ENCODE results near the gene TMEM132C. TPM values are rescaled to one million over a fixed set of nuclear protein-coding genes. Genes with fewer than 3 reads are reported as not detected.

Gene TMEM132C
- total RNA-seq, 1 experiment from 2014 or later: not detected

DNA sequence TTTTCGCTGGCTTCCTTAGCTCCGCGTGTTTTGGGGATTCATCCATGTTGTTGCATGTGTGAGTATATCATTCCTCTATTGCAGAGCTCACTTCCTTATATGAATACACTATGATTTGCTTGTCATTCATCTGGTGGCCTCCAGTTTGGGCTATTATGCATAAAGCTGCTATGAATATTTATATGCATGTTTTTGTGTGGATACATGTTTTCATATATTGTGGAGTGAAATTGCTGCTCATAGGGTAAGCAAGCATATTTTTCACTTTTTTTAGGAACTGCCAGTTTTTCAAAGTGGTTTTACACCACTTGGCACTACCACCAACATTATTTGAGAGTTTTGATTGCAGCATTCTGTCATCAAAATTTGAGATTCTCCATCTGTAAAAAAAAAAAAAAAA lies 190.0 kb downstream of the TMEM132C start (continued):
- TF ChIP-seq, protein P1, sequence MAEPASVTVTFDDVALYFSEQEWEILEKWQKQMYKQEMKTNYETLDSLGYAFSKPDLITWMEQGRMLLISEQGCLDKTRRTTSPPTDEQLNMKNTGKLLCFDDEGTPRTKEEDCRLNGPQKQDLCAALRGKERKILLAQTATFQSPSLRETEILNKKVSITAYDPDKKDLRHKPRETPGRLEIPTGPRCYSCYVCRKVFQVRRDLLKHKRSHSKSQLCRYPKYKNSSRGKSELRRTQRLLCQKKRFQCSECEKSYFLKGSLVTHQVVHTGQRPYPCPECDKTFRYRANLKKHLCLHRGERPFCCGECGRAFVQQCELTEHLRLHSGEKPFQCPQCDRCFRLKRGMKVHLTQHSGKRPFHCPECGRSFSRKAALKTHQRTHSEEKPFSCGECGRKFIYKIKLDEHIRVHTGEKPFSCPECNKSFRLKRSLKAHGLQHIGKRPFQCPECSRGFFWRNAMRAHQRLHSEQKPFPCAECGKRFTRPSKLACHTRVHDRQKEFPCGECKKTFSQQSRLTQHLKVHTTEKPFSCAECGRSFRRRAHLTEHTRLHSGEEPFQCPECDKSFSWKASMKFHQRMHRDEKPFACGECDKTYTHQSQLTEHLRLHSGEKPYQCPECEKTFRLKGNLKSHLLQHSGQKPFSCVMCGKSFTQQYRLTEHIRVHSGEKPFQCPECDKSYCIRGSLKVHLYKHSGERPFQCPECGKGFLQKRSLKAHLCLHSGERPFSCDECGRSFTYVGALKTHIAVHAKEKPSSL (CRISPR knock-in tag; conservative IDR thresholded peaks at IDR 0.05): no peak
- TF ChIP-seq, protein P2, sequence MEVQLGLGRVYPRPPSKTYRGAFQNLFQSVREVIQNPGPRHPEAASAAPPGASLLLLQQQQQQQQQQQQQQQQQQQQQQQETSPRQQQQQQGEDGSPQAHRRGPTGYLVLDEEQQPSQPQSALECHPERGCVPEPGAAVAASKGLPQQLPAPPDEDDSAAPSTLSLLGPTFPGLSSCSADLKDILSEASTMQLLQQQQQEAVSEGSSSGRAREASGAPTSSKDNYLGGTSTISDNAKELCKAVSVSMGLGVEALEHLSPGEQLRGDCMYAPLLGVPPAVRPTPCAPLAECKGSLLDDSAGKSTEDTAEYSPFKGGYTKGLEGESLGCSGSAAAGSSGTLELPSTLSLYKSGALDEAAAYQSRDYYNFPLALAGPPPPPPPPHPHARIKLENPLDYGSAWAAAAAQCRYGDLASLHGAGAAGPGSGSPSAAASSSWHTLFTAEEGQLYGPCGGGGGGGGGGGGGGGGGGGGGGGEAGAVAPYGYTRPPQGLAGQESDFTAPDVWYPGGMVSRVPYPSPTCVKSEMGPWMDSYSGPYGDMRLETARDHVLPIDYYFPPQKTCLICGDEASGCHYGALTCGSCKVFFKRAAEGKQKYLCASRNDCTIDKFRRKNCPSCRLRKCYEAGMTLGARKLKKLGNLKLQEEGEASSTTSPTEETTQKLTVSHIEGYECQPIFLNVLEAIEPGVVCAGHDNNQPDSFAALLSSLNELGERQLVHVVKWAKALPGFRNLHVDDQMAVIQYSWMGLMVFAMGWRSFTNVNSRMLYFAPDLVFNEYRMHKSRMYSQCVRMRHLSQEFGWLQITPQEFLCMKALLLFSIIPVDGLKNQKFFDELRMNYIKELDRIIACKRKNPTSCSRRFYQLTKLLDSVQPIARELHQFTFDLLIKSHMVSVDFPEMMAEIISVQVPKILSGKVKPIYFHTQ (CRISPR knock-in tag; IDR thresholded peaks at IDR 0.05): no peak
- TF ChIP-seq TCF7 (CRISPR knock-in tag; IDR thresholded peaks at IDR 0.05; ENCODE audit: low read depth) (no peak), NR2C2 (CRISPR knock-in tag; IDR thresholded peaks at IDR 0.05) (no peak), GTF2I (CRISPR knock-in tag; conservative IDR thresholded peaks at IDR 0.05) (no peak), ZNF263 (CRISPR knock-in tag; IDR thresholded peaks at IDR 0.05; ENCODE audit: low read depth) (no peak), ELF4 (CRISPR knock-in tag; IDR thresholded peaks at IDR 0.05; ENCODE audit: low read depth) (no peak), TEAD4 (CRISPR knock-in tag; IDR thresholded peaks at IDR 0.05) (no peak), ATF1 (CRISPR knock-in tag; IDR thresholded peaks at IDR 0.05) (no peak)
- TF ChIP-seq, protein P3, sequence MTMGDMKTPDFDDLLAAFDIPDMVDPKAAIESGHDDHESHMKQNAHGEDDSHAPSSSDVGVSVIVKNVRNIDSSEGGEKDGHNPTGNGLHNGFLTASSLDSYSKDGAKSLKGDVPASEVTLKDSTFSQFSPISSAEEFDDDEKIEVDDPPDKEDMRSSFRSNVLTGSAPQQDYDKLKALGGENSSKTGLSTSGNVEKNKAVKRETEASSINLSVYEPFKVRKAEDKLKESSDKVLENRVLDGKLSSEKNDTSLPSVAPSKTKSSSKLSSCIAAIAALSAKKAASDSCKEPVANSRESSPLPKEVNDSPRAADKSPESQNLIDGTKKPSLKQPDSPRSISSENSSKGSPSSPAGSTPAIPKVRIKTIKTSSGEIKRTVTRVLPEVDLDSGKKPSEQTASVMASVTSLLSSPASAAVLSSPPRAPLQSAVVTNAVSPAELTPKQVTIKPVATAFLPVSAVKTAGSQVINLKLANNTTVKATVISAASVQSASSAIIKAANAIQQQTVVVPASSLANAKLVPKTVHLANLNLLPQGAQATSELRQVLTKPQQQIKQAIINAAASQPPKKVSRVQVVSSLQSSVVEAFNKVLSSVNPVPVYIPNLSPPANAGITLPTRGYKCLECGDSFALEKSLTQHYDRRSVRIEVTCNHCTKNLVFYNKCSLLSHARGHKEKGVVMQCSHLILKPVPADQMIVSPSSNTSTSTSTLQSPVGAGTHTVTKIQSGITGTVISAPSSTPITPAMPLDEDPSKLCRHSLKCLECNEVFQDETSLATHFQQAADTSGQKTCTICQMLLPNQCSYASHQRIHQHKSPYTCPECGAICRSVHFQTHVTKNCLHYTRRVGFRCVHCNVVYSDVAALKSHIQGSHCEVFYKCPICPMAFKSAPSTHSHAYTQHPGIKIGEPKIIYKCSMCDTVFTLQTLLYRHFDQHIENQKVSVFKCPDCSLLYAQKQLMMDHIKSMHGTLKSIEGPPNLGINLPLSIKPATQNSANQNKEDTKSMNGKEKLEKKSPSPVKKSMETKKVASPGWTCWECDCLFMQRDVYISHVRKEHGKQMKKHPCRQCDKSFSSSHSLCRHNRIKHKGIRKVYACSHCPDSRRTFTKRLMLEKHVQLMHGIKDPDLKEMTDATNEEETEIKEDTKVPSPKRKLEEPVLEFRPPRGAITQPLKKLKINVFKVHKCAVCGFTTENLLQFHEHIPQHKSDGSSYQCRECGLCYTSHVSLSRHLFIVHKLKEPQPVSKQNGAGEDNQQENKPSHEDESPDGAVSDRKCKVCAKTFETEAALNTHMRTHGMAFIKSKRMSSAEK (CRISPR knock-in tag; IDR thresholded peaks at IDR 0.05; ENCODE audit: borderline replicate concordance): no peak
- TF ChIP-seq, protein P4, sequence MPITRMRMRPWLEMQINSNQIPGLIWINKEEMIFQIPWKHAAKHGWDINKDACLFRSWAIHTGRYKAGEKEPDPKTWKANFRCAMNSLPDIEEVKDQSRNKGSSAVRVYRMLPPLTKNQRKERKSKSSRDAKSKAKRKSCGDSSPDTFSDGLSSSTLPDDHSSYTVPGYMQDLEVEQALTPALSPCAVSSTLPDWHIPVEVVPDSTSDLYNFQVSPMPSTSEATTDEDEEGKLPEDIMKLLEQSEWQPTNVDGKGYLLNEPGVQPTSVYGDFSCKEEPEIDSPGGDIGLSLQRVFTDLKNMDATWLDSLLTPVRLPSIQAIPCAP (CRISPR knock-in tag; IDR thresholded peaks at IDR 0.05): no peak

DNA sequence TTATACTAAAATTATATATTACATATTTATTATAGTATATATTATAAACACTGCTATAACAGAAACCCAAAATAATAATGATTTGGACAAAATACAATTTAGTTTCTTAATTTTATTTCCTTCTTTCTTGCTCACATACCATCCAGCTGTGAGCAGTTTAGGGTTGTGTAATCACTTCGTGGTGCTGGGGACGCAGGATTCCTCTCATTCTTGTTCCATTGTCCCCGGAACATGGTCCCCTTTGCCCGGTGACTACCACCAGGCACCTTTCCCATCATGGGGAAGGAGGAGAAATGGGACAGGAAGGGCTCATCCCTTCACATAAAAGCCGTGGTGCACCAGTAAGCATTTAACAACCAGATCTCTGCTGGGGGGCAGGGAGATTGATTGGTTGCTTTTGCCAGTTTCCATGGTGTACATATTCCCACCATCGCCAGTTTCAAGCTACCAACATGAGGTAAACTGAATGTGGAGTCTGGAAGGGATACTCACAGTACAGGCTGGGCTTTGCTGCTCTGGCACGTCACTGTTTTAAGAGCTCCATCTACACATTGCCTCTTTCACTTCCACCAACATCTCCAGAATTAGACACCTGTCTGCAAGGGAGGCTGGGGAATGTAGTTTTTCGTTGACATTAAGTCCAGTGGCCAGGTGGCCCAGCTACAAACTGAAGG lies 191.5 kb downstream of the TMEM132C start:
- POLR2A ChIA-PET: no interaction called here
- no peak for DNase-seq (ENCODE audit: low spot score)
- H3K27ac Mint-ChIP-seq: no peak overlapping the region
- no peaks in the 10 kb centered on the region for H3K4me1 Mint-ChIP-seq
- H3K4me3 Mint-ChIP-seq: no peak overlapping the region
- H3K27me3 Mint-ChIP-seq (ENCODE audit: low read depth): peaks cover 13% of the 10 kb centered on the region
- peaks cover 64% of the 10 kb centered on the region for H3K9me3 Mint-ChIP-seq
- CTCF ChIA-PET: no interaction called here
- peaks cover 66% of the 10 kb centered on the region for H3K36me3 Mint-ChIP-seq
- no peak for ATAC-seq
- TF ChIP-seq MYBL2 (CRISPR knock-in tag; IDR thresholded peaks at IDR 0.05) (no peak), NR2C2 (CRISPR knock-in tag; IDR thresholded peaks at IDR 0.05) (no peak), OVOL2 (CRISPR knock-in tag; IDR thresholded peaks at IDR 0.05; ENCODE audit: borderline replicate concordance) (no peak), NR1H2 (CRISPR knock-in tag; IDR thresholded peaks at IDR 0.05) (no peak), FOXJ3 (CRISPR knock-in tag; IDR thresholded peaks at IDR 0.05; ENCODE audit: borderline replicate concordance) (no peak), SMAD3 (CRISPR knock-in tag; IDR thresholded peaks at IDR 0.05; ENCODE audit: borderline replicate concordance) (no peak), ZNF138 (CRISPR knock-in tag; conservative IDR thresholded peaks at IDR 0.05) (no peak)
- TF ChIP-seq, protein P5, sequence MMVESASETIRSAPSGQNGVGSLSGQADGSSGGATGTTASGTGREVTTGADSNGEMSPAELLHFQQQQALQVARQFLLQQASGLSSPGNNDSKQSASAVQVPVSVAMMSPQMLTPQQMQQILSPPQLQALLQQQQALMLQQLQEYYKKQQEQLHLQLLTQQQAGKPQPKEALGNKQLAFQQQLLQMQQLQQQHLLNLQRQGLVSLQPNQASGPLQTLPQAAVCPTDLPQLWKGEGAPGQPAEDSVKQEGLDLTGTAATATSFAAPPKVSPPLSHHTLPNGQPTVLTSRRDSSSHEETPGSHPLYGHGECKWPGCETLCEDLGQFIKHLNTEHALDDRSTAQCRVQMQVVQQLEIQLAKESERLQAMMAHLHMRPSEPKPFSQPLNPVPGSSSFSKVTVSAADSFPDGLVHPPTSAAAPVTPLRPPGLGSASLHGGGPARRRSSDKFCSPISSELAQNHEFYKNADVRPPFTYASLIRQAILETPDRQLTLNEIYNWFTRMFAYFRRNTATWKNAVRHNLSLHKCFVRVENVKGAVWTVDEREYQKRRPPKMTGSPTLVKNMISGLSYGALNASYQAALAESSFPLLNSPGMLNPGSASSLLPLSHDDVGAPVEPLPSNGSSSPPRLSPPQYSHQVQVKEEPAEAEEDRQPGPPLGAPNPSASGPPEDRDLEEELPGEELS (CRISPR knock-in tag; IDR thresholded peaks at IDR 0.05): no peak
- TF ChIP-seq, protein P6, sequence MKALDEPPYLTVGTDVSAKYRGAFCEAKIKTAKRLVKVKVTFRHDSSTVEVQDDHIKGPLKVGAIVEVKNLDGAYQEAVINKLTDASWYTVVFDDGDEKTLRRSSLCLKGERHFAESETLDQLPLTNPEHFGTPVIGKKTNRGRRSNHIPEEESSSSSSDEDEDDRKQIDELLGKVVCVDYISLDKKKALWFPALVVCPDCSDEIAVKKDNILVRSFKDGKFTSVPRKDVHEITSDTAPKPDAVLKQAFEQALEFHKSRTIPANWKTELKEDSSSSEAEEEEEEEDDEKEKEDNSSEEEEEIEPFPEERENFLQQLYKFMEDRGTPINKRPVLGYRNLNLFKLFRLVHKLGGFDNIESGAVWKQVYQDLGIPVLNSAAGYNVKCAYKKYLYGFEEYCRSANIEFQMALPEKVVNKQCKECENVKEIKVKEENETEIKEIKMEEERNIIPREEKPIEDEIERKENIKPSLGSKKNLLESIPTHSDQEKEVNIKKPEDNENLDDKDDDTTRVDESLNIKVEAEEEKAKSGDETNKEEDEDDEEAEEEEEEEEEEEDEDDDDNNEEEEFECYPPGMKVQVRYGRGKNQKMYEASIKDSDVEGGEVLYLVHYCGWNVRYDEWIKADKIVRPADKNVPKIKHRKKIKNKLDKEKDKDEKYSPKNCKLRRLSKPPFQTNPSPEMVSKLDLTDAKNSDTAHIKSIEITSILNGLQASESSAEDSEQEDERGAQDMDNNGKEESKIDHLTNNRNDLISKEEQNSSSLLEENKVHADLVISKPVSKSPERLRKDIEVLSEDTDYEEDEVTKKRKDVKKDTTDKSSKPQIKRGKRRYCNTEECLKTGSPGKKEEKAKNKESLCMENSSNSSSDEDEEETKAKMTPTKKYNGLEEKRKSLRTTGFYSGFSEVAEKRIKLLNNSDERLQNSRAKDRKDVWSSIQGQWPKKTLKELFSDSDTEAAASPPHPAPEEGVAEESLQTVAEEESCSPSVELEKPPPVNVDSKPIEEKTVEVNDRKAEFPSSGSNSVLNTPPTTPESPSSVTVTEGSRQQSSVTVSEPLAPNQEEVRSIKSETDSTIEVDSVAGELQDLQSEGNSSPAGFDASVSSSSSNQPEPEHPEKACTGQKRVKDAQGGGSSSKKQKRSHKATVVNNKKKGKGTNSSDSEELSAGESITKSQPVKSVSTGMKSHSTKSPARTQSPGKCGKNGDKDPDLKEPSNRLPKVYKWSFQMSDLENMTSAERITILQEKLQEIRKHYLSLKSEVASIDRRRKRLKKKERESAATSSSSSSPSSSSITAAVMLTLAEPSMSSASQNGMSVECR (CRISPR knock-in tag; IDR thresholded peaks at IDR 0.05; ENCODE audit: borderline replicate concordance): no peak

Measured in WTC11 (cell line).